Glomerular endothelial cell (primary cell): ENCODE data around the gene DOLPP1. TPM values are rescaled to one million over a fixed set of nuclear protein-coding genes. Genes with fewer than 3 reads are reported as not detected.

Experiments
- DNase-seq: peaks from one replicate; pipeline ENCODE4 v3.0.0-alpha.2; 2011; ENCODE audit warnings: low read depth, low spot score; ENCODE audit errors: extremely low read depth
- total RNA-seq: library from RNA; depleted of rRNA; stranded (reverse); fragments of >200 nt; gene quantifications from 2 replicates; pipeline ENCODE4 v1.2.3, GENCODE V29; 2015

DOLPP1 gene
- total RNA-seq, 1 donor from 2014 or later, result 15.6 TPM

DNA sequence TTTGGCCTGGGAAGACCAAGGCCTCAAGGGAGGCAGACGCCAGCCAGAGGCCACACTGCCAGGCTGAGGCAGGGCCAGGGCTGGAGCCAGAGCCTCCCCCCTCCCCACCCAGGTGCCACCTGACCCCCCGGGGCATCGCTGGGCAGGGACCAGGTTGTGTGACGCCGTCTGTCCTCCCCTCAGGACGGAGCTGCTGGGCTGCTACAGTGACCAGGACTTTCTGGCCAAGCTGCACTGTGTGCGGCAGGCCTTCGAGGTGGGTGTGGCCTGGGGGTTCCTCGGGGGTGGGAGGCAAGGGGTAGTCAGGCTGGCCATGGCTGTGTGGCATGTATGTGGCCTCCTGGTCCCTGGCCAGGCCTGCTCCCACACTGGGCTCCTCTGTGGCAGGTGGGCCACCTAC, 17.9 kb upstream of the DOLPP1 start:
- no peak for DNase-seq

DNA sequence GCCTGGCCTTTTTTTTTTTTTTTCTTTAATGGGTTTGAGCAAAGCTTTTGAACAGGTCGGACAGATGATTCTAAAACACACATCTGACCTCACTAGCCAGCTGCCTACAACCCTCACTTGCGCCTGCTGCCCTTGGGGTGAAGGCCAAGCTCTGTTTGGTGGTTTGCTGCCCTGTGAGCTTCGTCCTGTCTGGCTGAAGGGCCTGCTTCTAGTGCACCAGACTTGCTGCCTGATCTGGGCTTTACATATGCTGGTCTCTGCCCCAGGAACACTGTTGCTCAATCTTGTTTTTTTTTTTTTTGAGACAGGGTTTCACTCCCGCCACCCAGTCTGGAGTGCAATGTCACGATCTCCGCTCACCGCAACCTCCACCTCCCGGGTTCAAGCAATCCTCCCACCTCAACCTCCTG, 16.4 kb upstream of the DOLPP1 start:
- no peak for DNase-seq

DNA sequence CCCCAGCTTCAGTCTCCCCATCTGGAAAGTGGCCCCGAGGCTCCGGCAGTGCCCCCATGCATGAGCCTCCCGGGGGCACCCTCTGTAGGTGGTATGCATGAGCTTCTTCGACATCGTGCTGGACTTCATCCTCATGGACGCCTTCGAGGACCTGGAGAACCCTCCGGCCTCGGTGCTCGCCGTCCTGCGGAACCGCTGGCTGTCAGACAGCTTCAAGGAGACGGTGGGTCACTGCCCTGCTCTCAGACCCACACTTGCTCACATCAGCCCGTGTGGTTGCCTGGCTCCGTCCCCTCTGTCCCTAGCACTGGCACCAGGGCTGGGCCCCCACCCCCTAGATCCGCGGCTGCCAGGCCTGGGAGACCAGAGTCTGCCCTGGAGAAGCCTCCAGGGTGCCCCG, 12.8 kb upstream of the DOLPP1 start:
- no peak for DNase-seq

DNA sequence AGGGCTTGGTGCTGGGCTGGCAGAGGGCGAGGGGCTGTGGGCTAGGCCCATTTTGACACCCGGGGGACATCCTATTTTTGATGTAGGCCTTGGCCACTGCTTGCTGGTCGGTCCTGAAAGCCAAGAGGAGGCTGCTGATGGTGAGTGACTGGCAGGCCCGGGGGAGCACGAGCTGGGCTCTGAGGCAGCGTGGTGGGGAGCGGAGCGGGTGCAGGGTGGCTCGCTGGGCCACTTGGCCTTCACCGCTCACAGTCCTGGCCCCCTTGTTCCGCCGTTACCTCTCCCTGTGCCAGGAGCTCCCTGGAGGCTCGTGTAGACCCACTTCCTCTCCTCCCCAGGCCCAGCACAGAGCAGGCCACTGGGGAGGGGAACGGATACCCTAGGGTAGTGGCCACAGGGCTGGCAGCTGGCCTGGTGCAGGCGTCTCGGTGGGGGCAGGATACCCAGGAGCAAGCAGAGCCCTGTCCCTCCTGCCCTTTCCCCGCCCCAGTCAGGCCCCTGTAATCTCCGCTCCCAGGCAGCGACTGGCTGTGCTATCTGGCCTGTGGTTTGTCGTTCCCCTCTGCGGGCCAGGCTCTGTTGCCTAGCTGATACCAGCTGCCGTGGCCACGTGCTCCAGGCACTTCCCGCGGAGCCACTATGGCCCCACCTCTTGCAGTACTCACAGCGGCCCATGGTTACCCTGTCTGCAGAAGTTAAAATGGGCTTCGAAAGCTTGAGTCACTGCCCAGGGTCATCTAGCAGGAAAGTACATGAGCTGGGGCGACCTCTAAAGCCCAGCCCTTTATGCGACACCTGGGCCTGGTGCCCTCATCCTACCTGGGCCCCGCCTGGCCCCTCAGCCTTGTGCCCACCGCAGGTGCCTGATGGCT, 11.7 kb upstream of the DOLPP1 start:
- no peak for DNase-seq

DNA sequence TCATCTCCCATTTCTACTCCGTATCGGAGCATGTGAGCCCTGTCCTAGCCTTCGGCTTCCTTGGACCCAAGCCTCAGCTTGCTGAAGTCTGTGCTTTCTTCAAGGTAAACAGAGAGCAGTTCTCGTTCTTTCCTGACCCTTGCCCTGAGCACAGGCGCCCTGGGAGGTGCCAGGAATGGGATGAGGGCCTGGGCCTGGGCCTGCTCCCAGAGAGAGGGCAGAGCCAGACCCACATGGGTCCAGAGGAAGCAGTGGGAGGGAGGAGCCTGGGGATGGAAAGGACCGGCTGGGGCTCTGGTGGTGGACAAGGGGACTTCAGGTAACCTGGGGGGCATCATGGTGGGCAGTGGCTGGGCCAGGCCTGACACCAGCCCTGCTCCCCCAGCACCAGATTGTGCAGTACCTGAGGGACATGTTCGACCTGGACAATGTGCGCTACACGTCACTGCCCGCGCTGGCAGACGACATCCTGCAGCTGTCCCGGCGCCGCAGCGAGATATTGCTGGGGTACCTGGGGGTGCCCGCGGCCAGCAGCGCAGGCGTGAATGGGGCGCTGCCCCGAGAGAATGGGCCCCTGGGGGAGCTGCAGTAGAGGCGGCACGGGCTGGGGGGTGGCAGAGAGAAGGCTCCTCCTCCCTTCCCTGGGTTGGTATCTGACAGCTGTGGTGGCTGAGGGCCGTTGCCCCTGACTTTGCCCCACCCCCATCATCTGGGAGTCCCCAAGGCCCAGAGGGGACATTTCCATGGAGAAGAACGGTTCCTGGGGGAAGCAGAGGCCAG, 10.9 kb upstream of the DOLPP1 start:
- no peak for DNase-seq

DNA sequence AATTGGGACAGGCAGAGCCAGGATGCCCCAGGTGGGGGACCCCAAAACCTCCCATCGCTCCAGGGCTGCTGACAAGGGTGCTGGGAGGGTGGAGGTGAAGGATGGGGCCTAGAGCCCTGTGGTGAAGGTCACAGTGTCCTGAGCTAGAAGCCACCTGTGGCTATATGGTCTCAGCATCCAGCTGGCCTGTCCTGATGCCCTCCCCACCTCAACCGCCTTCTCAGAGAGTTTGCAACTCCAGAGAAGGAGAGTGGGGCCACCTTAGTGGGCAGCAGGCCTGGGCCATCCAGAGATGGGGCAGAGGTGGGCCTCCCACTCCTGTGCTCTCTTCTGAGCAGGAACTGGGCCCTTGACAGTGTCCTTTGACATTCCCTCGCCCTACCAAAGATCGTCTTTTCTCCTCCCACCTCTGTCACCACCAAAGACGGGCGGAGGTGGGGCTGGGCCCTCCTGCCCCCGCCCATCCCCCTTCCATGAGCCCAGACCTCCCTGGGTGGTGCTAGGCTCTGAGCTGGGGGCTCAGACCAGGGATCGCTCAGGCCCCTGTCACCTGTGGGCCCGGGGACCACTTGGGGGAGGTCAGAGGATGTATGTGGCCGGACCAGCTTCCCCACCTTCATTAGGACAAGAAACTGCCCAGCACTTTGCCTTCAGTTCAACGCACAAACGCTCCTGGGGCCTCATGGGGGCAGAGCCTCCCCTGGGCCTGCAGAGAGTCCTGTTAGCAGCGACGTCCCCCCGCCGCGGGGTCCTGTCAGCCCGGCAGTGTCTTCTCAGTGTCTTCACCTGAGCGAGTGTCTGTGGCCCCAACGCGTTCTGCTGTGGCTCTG, 10.0 kb upstream of the DOLPP1 start:
- DNase-seq, result no peak

DNA sequence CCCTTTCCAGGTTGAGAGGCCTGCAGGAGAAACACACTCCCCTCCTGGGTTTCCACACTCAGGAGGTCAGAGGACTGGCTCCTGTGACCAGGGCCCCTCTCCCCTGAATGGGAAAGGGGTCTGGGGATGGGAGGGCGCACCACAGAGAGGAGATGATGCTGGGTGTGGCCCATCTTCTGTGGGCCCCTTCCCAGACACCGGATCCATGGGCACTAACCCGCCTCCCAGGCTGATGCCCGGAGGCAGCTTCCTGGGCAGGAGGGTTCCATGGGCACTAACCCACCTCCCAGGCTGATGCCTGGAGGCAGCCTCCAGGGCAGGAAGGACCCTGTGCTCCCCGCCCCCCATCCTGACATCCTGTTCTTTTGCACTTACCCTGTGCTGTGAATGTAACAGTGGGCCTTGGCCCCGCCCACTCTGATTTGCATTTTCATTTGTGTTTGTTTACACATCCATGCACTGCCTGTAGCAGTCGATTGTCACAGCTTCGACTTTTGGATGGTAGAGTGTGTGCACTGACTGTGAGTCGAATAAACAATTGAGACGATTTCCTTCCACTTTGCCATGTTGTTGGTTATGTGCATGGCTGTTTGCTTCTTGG, 9.3 kb upstream of the DOLPP1 start:
- DNase-seq, result no peak

DNA sequence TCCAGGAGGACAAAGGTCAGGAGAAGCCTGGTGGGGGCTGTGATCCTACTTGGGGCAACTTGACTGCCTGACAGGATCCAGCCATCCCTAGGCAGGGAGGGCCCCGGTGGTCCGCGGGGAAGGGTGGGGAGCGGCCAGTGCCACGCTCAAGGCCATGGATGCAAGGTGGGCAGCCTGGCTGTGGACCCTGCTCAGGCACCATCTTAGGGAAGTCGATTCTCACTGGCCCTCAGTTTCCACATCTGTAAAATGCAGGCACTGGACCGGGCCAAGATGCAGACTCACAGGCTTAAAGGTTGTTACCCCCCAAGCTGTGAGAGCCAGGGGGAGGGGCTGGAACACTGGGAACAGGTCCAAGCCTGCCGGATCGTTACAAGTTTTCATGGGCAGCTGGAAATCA, 8.7 kb upstream of the DOLPP1 start:
- no peak for DNase-seq

DNA sequence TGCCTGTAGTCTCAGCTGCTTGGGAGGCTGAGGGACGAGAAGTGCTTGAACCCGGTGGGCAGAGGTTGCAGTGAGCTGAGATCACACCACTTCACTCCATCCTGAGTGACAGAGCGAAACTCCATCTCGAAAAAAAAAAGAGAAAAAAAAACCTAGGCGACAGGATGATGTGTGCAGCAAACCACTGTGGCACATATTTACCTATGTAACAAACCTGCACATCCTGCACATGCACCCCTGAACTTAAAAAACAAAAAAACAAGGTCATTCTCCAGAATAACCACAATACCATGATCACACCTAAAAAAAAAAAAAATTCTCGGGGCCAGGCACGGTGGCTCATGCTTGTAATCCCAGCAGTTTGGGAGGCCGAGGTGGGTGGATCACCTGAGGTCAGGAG, 7.5 kb upstream of the DOLPP1 start:
- DNase-seq, result no peak

DNA sequence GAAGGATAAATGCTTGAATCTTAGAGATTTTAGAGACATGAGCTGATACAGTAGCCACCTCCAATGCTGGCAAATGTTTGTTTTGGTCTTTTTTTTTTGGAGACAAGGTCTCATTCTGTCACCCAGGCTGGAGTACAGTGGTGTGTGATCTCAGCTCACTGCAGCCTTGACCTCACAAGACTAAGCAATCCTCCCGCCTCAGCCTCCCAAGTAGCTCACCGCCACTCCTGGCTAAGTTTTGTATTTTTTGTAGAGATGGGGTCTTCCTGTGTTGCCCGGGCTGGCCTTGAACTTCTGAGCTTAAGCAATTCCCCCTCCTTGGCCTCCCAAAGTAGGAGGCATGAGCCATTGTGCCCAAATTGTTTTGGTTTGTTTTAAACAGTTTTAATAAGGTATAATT, 6.8 kb upstream of the DOLPP1 start:
- no peak for DNase-seq

DNA sequence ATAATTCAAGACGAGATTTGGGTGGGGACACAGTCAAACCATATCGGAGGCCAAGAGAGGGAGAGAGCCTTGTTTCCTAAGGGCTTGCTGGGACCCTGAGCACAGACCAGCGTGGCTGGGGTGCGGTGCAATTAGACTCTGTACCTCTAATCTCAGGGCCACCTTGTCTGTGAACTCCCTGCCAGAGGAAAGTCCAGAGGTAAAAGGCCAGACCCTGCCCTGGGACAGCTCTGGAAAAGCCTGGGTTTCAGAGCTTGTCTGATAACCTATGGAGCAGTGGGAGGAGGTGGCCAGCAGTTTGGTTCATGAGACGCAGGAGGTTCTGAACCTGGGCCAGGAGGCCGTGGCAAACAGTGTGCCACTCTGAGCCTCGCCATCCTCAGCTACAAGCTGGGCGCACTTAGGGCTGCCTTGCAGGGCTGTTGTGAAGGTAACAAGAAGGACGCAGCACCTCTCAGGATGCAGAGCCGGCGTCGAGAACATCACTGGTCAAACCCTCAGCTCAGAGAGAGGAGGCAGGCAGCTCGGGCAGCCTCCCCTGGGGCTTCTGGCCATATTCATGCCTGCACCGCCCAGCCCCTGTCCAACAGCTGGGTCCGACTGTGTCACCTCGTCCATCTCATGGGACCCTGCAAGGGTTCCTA, 4.8 kb upstream of the DOLPP1 start:
- DNase-seq, result no peak

DNA sequence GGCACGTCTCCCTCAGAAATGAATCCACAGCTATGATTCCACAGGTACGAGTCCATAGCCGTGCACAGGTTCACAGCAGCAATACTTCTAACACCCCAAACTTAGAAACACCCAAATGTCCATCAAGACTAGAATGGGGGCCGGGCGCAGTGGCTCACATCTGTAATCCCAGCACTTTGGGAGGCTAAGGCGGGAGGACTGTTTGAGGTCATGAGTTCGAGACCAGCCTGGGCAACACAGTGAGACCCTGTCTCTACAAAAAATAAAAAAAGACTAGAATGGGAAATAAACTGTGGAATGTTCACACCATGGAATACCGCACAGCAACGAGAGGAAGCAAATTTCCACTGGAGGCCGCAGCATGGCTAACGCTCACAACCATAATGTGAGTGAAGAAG, 4.3 kb upstream of the DOLPP1 start:
- no peak for DNase-seq

DNA sequence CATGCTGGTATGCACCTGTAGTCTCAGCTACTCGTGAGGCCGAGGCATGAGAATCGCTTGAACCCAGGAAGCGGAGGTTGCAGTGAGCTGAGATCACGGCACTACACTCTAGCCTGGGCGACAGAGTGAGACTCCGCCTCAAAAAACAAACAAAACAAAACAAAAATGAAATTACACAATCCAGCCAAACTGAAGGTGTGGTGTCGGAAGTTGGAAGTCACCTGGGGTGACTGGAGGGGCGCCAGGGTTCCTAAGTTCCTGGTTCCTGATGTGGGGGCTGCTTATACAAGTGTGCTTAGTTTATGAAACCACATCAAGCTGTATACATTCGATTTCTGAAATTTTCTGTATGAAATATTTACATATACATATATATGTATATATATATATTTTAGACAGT, 3.7 kb upstream of the DOLPP1 start:
- no peak for DNase-seq

DNA sequence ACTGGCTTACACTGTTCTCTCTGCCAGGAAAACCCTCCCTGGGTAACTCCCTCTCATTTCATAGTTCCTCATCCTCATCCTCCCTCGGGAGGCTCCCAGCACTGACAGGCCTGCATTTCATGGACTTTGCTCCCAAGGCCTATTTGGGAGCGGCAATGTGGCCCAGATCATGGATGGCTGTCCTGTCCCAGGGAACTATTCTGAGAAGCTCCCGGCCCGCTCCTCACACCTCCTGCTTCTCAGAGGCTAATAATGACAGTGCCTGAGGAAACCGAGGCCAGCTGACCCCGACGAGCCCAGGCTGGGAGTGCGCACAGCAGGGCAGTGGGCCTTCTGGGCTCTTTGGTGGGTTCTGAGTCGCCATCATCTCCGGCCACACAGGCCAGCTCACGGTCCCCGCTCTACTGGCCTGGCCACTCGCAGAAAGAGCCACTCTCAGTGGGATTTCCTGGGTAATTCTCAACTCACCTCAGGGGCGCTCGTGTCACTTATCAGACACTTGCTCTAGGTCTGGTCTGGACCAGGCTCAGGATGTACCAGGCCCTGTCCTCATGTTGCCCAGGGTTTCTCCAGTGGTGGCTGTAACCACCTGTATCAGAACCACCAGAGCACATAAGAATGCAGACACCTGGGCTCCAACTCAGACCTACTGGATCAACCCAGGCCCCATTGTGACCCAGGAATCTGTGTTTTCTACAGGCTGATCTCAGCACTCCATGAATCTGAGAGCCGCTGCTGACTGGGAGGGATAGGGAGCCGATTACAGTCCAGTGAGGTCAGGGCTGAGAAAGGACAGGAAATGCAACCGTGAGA, 2.0 kb upstream of the DOLPP1 start:
- no peak for DNase-seq

DNA sequence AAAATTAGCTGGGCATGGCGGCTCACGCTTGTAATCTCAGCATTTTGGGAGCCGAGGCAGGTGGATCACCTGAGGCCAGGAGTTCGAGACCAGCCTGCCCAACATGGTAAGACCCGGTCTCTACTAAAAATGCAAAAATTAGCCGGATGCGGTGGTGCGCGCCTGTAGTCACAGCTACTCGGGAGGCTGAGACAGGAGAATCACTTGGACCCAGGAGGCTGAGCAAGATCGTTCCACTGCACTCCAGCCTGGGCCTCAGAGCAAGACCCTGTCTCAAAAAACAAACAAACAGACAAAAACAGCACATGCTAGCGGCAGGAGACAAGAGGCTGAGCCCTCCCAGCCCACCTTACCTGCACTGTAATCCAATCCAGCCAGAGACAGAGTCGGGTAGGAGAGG, 1.1 kb upstream of the DOLPP1 start:
- no peak for DNase-seq

DNA sequence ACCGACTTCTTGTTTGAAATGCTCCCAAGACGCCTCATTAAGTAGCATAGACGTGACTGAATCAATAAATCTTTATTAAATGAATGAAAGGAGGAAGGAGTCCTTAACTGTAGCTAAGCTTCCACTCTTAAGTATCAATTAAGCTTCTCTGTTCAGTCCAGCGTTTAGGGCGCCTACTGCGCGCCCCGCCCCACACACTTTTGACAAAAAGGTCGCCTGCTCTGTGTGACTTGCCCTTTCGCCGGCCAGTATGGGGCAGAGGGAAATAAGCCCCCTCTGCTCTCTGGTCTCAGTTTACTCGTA, 662 bp upstream of the DOLPP1 start:
- no peak for DNase-seq

DNA sequence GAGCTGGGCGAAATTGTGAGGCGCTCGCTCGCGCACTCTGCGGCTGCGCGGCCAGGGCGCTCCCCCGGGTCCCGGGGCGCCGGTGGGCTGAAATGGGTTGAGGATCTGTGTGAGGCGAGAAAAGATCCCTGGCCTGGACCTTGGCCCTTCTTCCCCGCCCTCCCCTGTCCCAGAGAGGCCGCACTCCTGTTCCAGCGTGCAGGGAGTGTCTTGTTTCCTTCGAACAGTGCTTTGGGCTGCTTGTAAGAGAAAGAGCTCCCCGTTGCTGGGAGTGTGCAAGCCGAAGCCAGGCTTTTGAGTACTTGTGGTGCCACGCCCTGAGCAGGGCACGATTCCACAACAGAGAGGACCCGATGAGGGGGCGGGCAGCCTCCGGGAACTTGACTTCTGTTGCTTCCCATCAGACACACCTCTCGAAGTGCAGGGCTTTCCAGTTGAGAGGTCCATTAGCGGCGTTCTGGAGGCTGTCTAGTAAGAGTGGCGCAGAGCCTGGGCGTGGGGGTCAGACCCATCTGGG, 535 bp downstream of the DOLPP1 start:
- no peak for DNase-seq

DNA sequence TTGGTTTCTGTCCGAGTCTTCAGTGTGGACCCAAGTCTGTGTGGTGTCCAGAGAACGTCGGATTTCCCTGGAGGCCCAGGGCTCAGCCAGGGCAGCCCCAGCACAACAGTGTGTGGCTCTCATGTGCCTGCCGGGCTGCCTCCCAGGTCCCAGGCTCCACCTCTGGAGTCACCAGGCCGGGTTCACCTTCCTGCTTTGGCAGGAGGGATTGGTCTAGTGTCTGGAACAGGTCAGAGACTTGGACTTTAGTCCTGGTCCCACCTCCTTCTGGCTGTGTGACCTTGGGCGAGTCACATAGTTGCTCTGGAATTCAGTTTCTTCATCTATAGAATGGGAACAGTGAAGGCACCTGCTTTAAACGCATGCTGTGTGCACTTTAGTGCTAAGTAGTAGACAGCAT, 3.2 kb downstream of the DOLPP1 start:
- DNase-seq, result no peak

DNA sequence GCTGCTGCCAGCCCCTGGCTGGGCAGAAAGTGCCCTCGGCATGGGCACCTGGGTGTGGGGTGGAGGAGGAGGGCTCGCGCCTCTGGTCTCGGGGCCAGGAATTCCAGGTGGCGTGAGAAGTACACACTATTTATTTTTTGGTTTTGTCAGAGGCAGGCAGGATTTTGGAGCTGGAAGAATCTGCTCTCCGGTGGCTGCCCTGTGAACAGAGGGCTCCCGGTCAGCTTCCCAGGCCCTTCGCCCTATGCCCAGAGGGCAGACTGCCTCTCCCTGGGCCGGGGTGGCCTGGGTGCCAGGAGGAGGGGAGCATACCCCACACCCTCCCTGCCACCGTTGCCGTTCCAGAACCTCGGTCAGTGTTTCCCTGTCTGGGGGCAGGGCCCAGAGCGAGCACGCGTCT, 8.3 kb downstream of the DOLPP1 start:
- no peak for DNase-seq
